Keratinocyte (primary cell): ENCODE results near the gene TRAF3. TPM values are rescaled to one million over a fixed set of nuclear protein-coding genes. Genes with fewer than 3 reads are reported as not detected.

Source experiments
- DNase-seq: peaks from one replicate; pipeline ENCODE4 v3.0.0-alpha.2; 2011; ENCODE audit warnings: low read depth, missing footprints, low spot score
- FAIRE-seq: peaks from 2 replicates; lab custom pipeline; 2011; peaks lifted over from hg19 to GRCh38; lab: Jason Lieb, UNC
- H2AFZ ChIP-seq: 2 replicates; pipeline ENCODE4 v1.6.0; 2012; ENCODE audit warnings: low read length, control low read depth, inconsistent platforms; ENCODE audit not compliant: control insufficient read depth
- H3K27ac ChIP-seq: 2 replicates; pipeline ENCODE4 v1.5.1; 2011; ENCODE audit warnings: low read length; ENCODE audit not compliant: control insufficient read depth, insufficient read depth
- H3K27me3 ChIP-seq: 3 replicates; pipeline ENCODE4 v1.6.0; 2011; ENCODE audit warnings: low read length; ENCODE audit not compliant: control insufficient read depth, insufficient read depth; ENCODE audit errors: extremely low read depth
- H3K36me3 ChIP-seq, 2 experiments: 2 replicates in 1 of 2; 3 replicates in 1 of 2; pipeline ENCODE4 v1.5.1; 2011; ENCODE audit warnings: low read length in 2 of 2, mild to moderate bottlenecking in 1 of 2; ENCODE audit not compliant: control insufficient read depth in 2 of 2, insufficient read depth in 2 of 2; ENCODE audit errors: extremely low read depth in 1 of 2
- H3K4me1 ChIP-seq: 3 replicates; pipeline ENCODE4 v1.5.1; 2011; ENCODE audit warnings: low read length; ENCODE audit not compliant: control insufficient read depth, insufficient read depth; ENCODE audit errors: extremely low read depth
- H3K4me2 ChIP-seq: 3 replicates; pipeline ENCODE4 v1.6.0; 2011; ENCODE audit warnings: low read depth, low read length; ENCODE audit not compliant: control insufficient read depth, insufficient read depth; ENCODE audit errors: extremely low read depth
- H3K4me3 ChIP-seq, 3 experiments: fragments of 200-600 bp in 1 of 3; sonication (generic) in 1 of 3; 2 replicates in 2 of 3; 3 replicates in 1 of 3; pipeline ENCODE4 v1.5.1; 2011 to 2016; ENCODE audit warnings: low read length in 3 of 3, mild to moderate bottlenecking in 3 of 3, control low read depth in 2 of 3, inconsistent platforms in 1 of 3, low read depth in 1 of 3, mixed read lengths in 1 of 3, mixed run types in 1 of 3, moderate library complexity in 1 of 3; ENCODE audit not compliant: control insufficient read depth in 2 of 3, insufficient read depth in 2 of 3; ENCODE audit errors: extremely low read depth in 1 of 3
- H3K79me2 ChIP-seq: 2 replicates; pipeline ENCODE4 v1.6.0; 2012; ENCODE audit warnings: low read length; ENCODE audit not compliant: control insufficient read depth, insufficient read depth
- H3K9ac ChIP-seq: 3 replicates; pipeline ENCODE4 v1.6.0; 2011; ENCODE audit warnings: low read length; ENCODE audit not compliant: control insufficient read depth, insufficient read depth; ENCODE audit errors: extremely low read depth
- H3K9me1 ChIP-seq: 3 replicates; pipeline ENCODE4 v1.6.0; 2011; ENCODE audit warnings: low read length; ENCODE audit not compliant: control insufficient read depth, insufficient read depth; ENCODE audit errors: extremely low read depth
- H3K9me3 ChIP-seq: 2 replicates; pipeline ENCODE4 v1.5.1; 2012; ENCODE audit warnings: low read depth, low read length; ENCODE audit not compliant: control insufficient read depth
- H4K20me1 ChIP-seq: 3 replicates; pipeline ENCODE4 v1.6.0; 2011; ENCODE audit warnings: low read length; ENCODE audit not compliant: control insufficient read depth, insufficient read depth; ENCODE audit errors: extremely low read depth
- EZH2 ChIP-seq: IDR thresholded peaks from one replicate; pipeline ENCODE4 v1.6.1; 2012; ENCODE audit warnings: inconsistent platforms, mild to moderate bottlenecking, low read length, moderate library complexity
- dilution Hi-C: fragments of 300-500 bp; cut with MboI; formaldehyde crosslinking; loops from one replicate; pipeline ENCODE4 v1.7.0; 2020; ENCODE audit warnings: low sequenced_read_pairs; ENCODE audit not compliant: extremely low pct_ligation_motif_present
- polyA plus RNA-seq, 5 experiments: library from polyadenylated mRNA; depleted of rRNA in 3 of 5; stranded (reverse) in 3 of 5; stranded (forward) in 1 of 5; unstranded in 1 of 5; fragments of >200 nt; gene quantifications; 1 replicate in 1 of 5; 2 replicates in 3 of 5; 3 replicates in 1 of 5; pipeline versions ENCODE4 v1.2.1 to v1.2.3, GENCODE V29; 2011 to 2012; ENCODE audit warnings: missing spikeins in 2 of 5, low read depth in 1 of 5, low replicate concordance in 1 of 5
- TF ChIP-seq, protein P1 (sequence below), 3 experiments: IDR thresholded peaks in 1 of 3; conservative IDR thresholded peaks in 1 of 3; optimal IDR thresholded peaks in 1 of 3; 2 replicates in 2 of 3; 3 replicates in 1 of 3; pipeline versions ENCODE3 to v1.5.1; 2011; ENCODE audit warnings: low read length in 3 of 3, mild to moderate bottlenecking in 3 of 3, moderate library complexity in 2 of 3, control low read depth in 1 of 3, inconsistent platforms in 1 of 3; ENCODE audit not compliant: insufficient read depth in 2 of 3; ENCODE audit errors: extremely low read depth in 1 of 3

The TRAF3 gene
- polyA plus RNA-seq, 1 donor (not counting 4 experiments of a cell fraction or from before 2014, with no cell fraction given): 12.5 TPM

- H3K9me1 ChIP-seq: no peaks in the 10 kb centered on the region
- H3K4me1 ChIP-seq: peaks cover 10% of the 10 kb centered on the region
- dilution Hi-C loops: no loop called here
- H3K36me3 ChIP-seq: no peaks in the 10 kb centered on the region
- H3K9ac ChIP-seq: no peak overlapping the region
- H2AFZ ChIP-seq: no peak overlapping the region
- H3K4me3 ChIP-seq: no peak overlapping the region
- no peaks in the 10 kb centered on the region for H3K9me3 ChIP-seq
- no peaks in the 10 kb centered on the region for H3K27me3 ChIP-seq
- no peak overlapping the region for H3K27ac ChIP-seq
- H3K79me2 ChIP-seq: peaks cover 35% of the 10 kb centered on the region
- TF ChIP-seq, protein P1, sequence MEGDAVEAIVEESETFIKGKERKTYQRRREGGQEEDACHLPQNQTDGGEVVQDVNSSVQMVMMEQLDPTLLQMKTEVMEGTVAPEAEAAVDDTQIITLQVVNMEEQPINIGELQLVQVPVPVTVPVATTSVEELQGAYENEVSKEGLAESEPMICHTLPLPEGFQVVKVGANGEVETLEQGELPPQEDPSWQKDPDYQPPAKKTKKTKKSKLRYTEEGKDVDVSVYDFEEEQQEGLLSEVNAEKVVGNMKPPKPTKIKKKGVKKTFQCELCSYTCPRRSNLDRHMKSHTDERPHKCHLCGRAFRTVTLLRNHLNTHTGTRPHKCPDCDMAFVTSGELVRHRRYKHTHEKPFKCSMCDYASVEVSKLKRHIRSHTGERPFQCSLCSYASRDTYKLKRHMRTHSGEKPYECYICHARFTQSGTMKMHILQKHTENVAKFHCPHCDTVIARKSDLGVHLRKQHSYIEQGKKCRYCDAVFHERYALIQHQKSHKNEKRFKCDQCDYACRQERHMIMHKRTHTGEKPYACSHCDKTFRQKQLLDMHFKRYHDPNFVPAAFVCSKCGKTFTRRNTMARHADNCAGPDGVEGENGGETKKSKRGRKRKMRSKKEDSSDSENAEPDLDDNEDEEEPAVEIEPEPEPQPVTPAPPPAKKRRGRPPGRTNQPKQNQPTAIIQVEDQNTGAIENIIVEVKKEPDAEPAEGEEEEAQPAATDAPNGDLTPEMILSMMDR (optimal IDR thresholded peaks at IDR 0.05 in 1 of 3, IDR thresholded peaks at IDR 0.05 in 1 of 3, conservative IDR thresholded peaks at IDR 0.05 in 1 of 3; ENCODE audit: extremely low read depth in 1 of 3, insufficient read depth in 2 of 3, low read length in 3 of 3): no peak
- TF ChIP-seq EZH2: no peak
- peaks cover 3% of the 10 kb centered on the region for H4K20me1 ChIP-seq
- FAIRE-seq (no peak), DNase-seq (no peak)
- H3K4me2 ChIP-seq: no peak overlapping the region
Measured at GRCh38 chr14:102806447-102806846, 29.2 kb downstream of the TRAF3 start.

DNA sequence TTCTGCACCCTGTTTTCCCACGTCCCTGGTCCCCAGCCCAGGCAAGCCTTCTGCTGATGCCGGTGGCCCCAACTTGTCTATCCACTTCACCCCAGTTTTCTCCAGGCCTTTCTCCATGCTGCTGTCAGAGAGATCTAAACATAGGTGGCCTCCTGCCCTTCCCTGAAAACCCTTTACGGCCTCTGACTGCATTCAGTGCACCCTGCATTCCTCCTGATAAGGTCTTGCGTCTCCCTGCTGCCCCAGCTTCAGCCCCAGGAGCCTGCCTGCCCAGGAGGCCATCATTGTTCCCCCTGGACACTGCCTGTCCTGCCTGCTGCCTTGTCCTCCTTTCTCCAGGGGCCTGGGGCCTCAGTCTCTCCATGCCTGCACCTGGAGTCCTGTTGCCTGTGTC, 29.8 kb downstream of the TRAF3 start:
- H3K4me1 ChIP-seq: peaks cover 10% of the 10 kb centered on the region
- no peak overlapping the region for H3K9ac ChIP-seq
- TF ChIP-seq, protein P1 (optimal IDR thresholded peaks at IDR 0.05 in 1 of 3, IDR thresholded peaks at IDR 0.05 in 1 of 3, conservative IDR thresholded peaks at IDR 0.05 in 1 of 3; ENCODE audit: extremely low read depth in 1 of 3, insufficient read depth in 2 of 3, low read length in 3 of 3): no peak
- TF ChIP-seq EZH2: no peak
- H4K20me1 ChIP-seq: peaks cover 3% of the 10 kb centered on the region
- no peaks in the 10 kb centered on the region for H3K27me3 ChIP-seq
- no peak overlapping the region for H3K4me3 ChIP-seq
- no peaks in the 10 kb centered on the region for H3K9me1 ChIP-seq
- H3K36me3 ChIP-seq: no peaks in the 10 kb centered on the region
- H3K9me3 ChIP-seq: no peaks in the 10 kb centered on the region
- no peak overlapping the region for H3K4me2 ChIP-seq
- peaks cover 39% of the 10 kb centered on the region for H3K79me2 ChIP-seq
- DNase-seq: no peak
- H2AFZ ChIP-seq: no peak overlapping the region
- dilution Hi-C loops: no loop called here
- no peak for FAIRE-seq
- no peak overlapping the region for H3K27ac ChIP-seq
